GM12878 (cell line): Measurements from ENCODE around the gene UBAP2. TPM values are rescaled to one million over a fixed set of nuclear protein-coding genes. Genes with fewer than 3 reads are reported as not detected.

ENCODE experiments used
- E4F1 ChIP-seq: fragments of 450-650 bp; IDR thresholded peaks from 2 replicates; pipeline ENCODE4 v1.6.1; 2018; ENCODE audit warnings: borderline replicate concordance, mild to moderate bottlenecking; ENCODE audit not compliant: partially characterized antibody
- MLLT1 ChIP-seq: fragments of 450-650 bp; IDR thresholded peaks from 2 replicates; pipeline ENCODE4 v1.6.1; 2016; ENCODE audit warnings: mild to moderate bottlenecking
- PML ChIP-seq: IDR thresholded peaks from 2 replicates; pipeline ENCODE4 v1.6.1; 2012; ENCODE audit warnings: low read length, inconsistent platforms
- TAF1 ChIP-seq: IDR thresholded peaks from 2 replicates; pipeline ENCODE4 v1.6.1; 2011; ENCODE audit warnings: mild to moderate bottlenecking, low read depth, low read length, borderline replicate concordance
- USF1 ChIP-seq: IDR thresholded peaks from 2 replicates; pipeline ENCODE4 v1.6.1; 2011; ENCODE audit warnings: borderline replicate concordance, low read depth, mild to moderate bottlenecking, moderate library complexity, mixed read lengths, low read length; ENCODE audit not compliant: insufficient read depth; ENCODE audit errors: extremely low read length
- ZBTB40 ChIP-seq: fragments of 450-650 bp; IDR thresholded peaks from 2 replicates; pipeline ENCODE4 v1.6.1; 2016; ENCODE audit warnings: mild to moderate bottlenecking, moderate library complexity, borderline replicate concordance
- polyA plus RNA-seq, 11 experiments: library from polyadenylated mRNA; depleted of rRNA in 4 of 11; unstranded in 6 of 11; stranded (reverse) in 5 of 11; fragments of >200 nt; fragmentation: Nextera tagmentation in 4 of 11; fragmentation: Illumina TruSeq in 1 of 11; extraction: Ambion mirVana in 4 of 11; extraction: Trizol in 1 of 11; gene quantifications; 1 replicate in 1 of 11; 2 replicates in 10 of 11; pipeline versions ENCODE4 v1.2.1 to v1.2.3, GENCODE V29; 2011 to 2016; ENCODE audit warnings: inconsistent platforms in 2 of 11, missing spikeins in 2 of 11, low read depth in 1 of 11
- total RNA-seq, 4 experiments: library from RNA; depleted of rRNA in 3 of 4; stranded (reverse); fragments of >200 nt in 3 of 4; fragmentation: Illumina TruSeq in 1 of 4; extraction: Trizol in 1 of 4; gene quantifications; 2 replicates each; pipeline versions ENCODE4 v1.2.1 to v1.2.3, GENCODE V29; 2013 to 2021

The UBAP2 gene
- total and polyA plus RNA-seq, 10 of the 15 experiments (the other 5 are each of a cell fraction or from before 2014, with no cell fraction given) = 8.5 to 48.2 (median 28.1) TPM

GRCh38 chr9:34001298-34001697, 47.4 kb downstream of the UBAP2 start (continued):
- TF ChIP-seq ZBTB40 = no peak
- TF ChIP-seq MLLT1 = no peak
- TF ChIP-seq E4F1 = no peak
- no peak for TF ChIP-seq TAF1
- TF ChIP-seq PML = no peak
- no peak for TF ChIP-seq USF1
